Suprapubic skin (tissue), 4 donors: ENCODE data around the gene PTPRM. TPM values are rescaled to one million over a fixed set of nuclear protein-coding genes. Genes with fewer than 3 reads are reported as not detected.

Experiments
- DNase-seq, 2 donors: peaks; one replicate each; pipeline ENCODE4 v3.0.0-alpha.2; 2019; ENCODE audit warnings: low spot score in 2 of 2
- H3K27ac ChIP-seq: fragments of 200-600 bp; sonication (generic); one replicate; pipeline ENCODE4 v1.5.1; 2019
- H3K27me3 ChIP-seq: fragments of 200-600 bp; sonication (generic); one replicate; pipeline ENCODE4 v1.5.1; 2019
- H3K36me3 ChIP-seq: fragments of 200-600 bp; sonication (generic); one replicate; pipeline ENCODE4 v1.5.1; 2019
- H3K4me1 ChIP-seq: fragments of 200-600 bp; sonication (generic); one replicate; pipeline ENCODE4 v1.5.1; 2019
- H3K4me3 ChIP-seq: fragments of 200-600 bp; sonication (generic); one replicate; pipeline ENCODE4 v1.5.1; 2019; ENCODE audit warnings: mild to moderate bottlenecking
- H3K9me3 ChIP-seq: fragments of 200-600 bp; sonication (generic); one replicate; pipeline ENCODE4 v1.5.1; 2019
- EP300 ChIP-seq: sonication (generic); formaldehyde crosslinking; IDR thresholded peaks from one replicate; pipeline ENCODE4 v1.6.1; 2017; ENCODE audit warnings: antibody characterized with exemption
- POLR2A ChIP-seq, 2 donors: fragments of 450-650 bp; IDR thresholded peaks; one replicate each; pipeline ENCODE4 v1.6.1; 2017; ENCODE audit warnings: antibody characterized with exemption in 2 of 2, mild to moderate bottlenecking in 2 of 2, moderate library complexity in 2 of 2
- POLR2AphosphoS5 ChIP-seq, 3 donors: sonication (generic); formaldehyde crosslinking; IDR thresholded peaks; one replicate each; pipeline ENCODE4 v1.6.1; 2017; ENCODE audit warnings: antibody characterized with exemption in 3 of 3
- WGBS: methylation state at CpG from one replicate; pipeline ENCODE4 v1.1.5; 2018; 5-methylcytosine and 5-hydroxymethylcytosine counted together
- total RNA-seq, 4 donors: library from RNA; depleted of rRNA; stranded (reverse); fragments of >200 nt; gene quantifications; one replicate each; pipeline ENCODE4 v1.1.0, GENCODE V29; 2016
- TF ChIP-seq, protein P1 (sequence below), 2 donors: fragments of 200-600 bp in 1 of 2; fragments of 450-650 bp in 1 of 2; sonication (generic) in 1 of 2; IDR thresholded peaks; one replicate each; pipeline ENCODE4 v1.5.1; 2016 to 2019; ENCODE audit warnings: antibody characterized with exemption in 2 of 2, mild to moderate bottlenecking in 1 of 2, moderate library complexity in 1 of 2

The PTPRM gene
- total RNA-seq, 4 donors from 2014 or later, result 19.8 to 73.7 (median 40.0) TPM

DNA sequence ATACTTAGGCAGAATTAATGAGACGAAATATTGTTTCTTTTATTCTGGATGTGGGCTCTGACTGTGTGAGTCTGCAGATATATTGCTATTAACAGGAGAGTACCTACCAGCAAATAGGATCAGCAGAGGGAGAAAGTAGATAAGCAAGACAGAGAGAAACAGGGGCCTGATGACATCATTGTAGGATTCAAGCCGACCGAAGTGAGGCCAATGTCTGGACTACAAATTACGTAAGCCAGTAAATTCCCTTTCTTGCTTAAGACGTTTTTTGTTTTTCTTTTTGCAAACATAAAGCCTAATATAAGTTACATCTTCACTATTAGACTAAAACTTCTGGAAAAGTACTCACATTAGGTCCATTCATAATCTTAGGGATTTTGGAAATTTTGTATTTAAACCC, 21.4 kb upstream of the PTPRM start:
- no peaks in the 10 kb centered on the region for H3K4me1 ChIP-seq
- WGBS, result 71% methylated on average over 5 of the region's 5 CpGs
- no peak for DNase-seq
- TF ChIP-seq POLR2A (IDR thresholded peaks at IDR 0.05) (no peak), POLR2AphosphoS5 (IDR thresholded peaks at IDR 0.05) (no peak)
- TF ChIP-seq, protein P1, sequence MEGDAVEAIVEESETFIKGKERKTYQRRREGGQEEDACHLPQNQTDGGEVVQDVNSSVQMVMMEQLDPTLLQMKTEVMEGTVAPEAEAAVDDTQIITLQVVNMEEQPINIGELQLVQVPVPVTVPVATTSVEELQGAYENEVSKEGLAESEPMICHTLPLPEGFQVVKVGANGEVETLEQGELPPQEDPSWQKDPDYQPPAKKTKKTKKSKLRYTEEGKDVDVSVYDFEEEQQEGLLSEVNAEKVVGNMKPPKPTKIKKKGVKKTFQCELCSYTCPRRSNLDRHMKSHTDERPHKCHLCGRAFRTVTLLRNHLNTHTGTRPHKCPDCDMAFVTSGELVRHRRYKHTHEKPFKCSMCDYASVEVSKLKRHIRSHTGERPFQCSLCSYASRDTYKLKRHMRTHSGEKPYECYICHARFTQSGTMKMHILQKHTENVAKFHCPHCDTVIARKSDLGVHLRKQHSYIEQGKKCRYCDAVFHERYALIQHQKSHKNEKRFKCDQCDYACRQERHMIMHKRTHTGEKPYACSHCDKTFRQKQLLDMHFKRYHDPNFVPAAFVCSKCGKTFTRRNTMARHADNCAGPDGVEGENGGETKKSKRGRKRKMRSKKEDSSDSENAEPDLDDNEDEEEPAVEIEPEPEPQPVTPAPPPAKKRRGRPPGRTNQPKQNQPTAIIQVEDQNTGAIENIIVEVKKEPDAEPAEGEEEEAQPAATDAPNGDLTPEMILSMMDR (IDR thresholded peaks at IDR 0.05), result no peak
- no peak overlapping the region for H3K4me3 ChIP-seq
- no peaks in the 10 kb centered on the region for H3K9me3 ChIP-seq
- H3K27ac ChIP-seq, result no peak overlapping the region
- H3K36me3 ChIP-seq, result no peaks in the 10 kb centered on the region
- H3K27me3 ChIP-seq, result no peaks in the 10 kb centered on the region

DNA sequence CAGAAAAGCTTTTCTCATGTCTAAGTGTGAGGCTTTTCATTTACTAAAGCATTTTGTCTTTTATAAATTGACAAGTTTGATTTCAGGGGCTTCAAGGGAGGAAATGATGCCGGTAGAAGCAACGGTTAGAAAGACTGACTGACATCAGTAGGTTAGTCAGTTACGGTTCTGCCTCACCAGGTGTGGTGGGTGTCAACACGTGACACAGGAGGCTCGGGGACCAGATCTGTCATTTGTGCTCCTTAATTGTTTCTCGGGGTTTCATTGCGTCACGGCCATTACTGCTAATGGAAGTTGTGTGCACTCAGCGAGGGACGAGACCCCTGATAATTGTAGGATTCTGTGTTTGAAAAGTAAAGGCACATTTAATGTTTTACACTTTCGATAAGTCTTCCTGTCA, 18.9 kb upstream of the PTPRM start:
- no peak overlapping the region for H3K4me3 ChIP-seq
- WGBS, result 94% methylated on average over 11 of the region's 11 CpGs
- H3K9me3 ChIP-seq, result no peaks in the 10 kb centered on the region
- no peaks in the 10 kb centered on the region for H3K36me3 ChIP-seq
- no peak for DNase-seq
- H3K27ac ChIP-seq, result no peak overlapping the region
- TF ChIP-seq POLR2AphosphoS5 (IDR thresholded peaks at IDR 0.05) (no peak), POLR2A (IDR thresholded peaks at IDR 0.05) (no peak), EP300 (no peak)
- TF ChIP-seq, protein P1 (IDR thresholded peaks at IDR 0.05), result no peak
- H3K27me3 ChIP-seq, result no peaks in the 10 kb centered on the region
- H3K4me1 ChIP-seq, result no peaks in the 10 kb centered on the region

DNA sequence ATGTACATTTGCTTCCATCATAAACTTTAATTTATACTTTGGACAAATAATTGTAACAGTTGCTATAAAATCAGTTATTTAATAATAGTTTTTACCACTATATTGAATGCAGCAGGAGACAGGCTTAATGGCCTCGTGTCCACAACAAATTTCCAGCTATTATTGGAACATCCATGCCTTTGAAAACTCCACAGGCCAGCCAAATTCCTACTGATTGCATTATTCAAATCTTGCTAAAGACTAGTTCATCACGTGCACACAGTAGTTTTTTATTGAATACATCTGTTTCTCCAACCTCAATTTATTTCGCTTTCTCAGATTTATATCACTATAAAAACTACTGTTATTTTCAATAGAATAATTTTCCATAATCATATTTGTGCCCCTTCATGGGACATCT, 18.4 kb upstream of the PTPRM start:
- Histone ChIP-seq H3K36me3 (no peaks in the 10 kb centered on the region), H3K4me3 (no peak overlapping the region), H3K9me3 (no peaks in the 10 kb centered on the region), H3K4me1 (no peaks in the 10 kb centered on the region), H3K27me3 (no peaks in the 10 kb centered on the region), H3K27ac (no peak overlapping the region)
- no peak for DNase-seq
- WGBS, result 57% methylated on average over 3 of the region's 3 CpGs
- no peak for TF ChIP-seq POLR2AphosphoS5 (IDR thresholded peaks at IDR 0.05)
- TF ChIP-seq, protein P1 (IDR thresholded peaks at IDR 0.05), result no peak
- TF ChIP-seq POLR2A (IDR thresholded peaks at IDR 0.05), result no peak
- no peak for TF ChIP-seq EP300

DNA sequence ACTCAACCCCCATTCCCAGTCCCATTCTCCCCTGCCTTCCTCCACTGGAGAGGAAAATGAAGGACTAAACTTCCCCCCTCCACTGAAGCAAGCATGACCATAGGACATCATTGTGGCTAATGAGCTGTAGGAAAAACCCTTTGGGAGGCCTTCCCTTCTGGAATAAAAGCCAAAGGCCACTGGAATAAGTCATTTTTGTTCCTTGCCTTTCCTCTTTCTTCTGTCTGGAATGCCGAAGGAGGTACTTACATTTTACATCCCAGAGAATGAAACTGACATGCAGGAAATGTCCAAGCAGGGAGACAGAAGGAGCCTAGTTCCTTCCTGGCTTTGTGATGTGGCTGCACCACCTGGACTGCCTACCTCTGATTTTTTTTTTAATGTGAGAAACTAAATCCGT, 9.1 kb upstream of the PTPRM start:
- TF ChIP-seq POLR2AphosphoS5 (IDR thresholded peaks at IDR 0.05) (no peak), EP300 (no peak), POLR2A (IDR thresholded peaks at IDR 0.05) (no peak)
- TF ChIP-seq, protein P1 (IDR thresholded peaks at IDR 0.05), result no peak
- Histone ChIP-seq H3K36me3 (no peaks in the 10 kb centered on the region), H3K27ac (no peak overlapping the region), H3K27me3 (no peaks in the 10 kb centered on the region), H3K4me1 (no peaks in the 10 kb centered on the region), H3K4me3 (no peak overlapping the region), H3K9me3 (no peaks in the 10 kb centered on the region)
- no peak for DNase-seq
- 86% methylated on average over 2 of the region's 2 CpGs for WGBS

DNA sequence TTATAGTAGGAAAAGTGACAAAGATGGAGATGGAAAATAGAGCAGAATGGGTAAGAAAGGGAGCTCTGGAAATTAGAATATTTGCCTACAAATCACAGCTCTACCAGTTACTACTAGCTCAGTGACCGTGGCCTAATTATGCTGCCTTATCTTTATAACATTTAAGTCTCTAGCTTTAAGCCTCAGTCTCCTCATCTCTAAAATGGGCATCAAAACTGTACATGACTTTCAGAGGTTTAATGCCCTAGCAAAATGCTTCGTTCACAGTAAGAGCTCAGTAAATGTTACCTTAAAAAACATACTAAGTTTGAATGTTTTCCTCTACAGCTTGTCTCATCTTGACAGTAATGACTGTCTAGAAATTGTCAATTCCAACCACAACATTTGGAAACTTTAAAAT, 8.3 kb upstream of the PTPRM start:
- H3K4me3 ChIP-seq, result no peak overlapping the region
- H3K36me3 ChIP-seq, result no peaks in the 10 kb centered on the region
- no peaks in the 10 kb centered on the region for H3K9me3 ChIP-seq
- no peaks in the 10 kb centered on the region for H3K27me3 ChIP-seq
- H3K4me1 ChIP-seq, result no peaks in the 10 kb centered on the region
- TF ChIP-seq, protein P1 (IDR thresholded peaks at IDR 0.05), result no peak
- TF ChIP-seq EP300 (no peak), POLR2AphosphoS5 (IDR thresholded peaks at IDR 0.05) (no peak), POLR2A (IDR thresholded peaks at IDR 0.05) (no peak)
- no peak for DNase-seq
- 93% methylated on average over 2 of the region's 2 CpGs for WGBS
- no peak overlapping the region for H3K27ac ChIP-seq
